ENCODE results near the gene SYT2. TPM values are rescaled to one million over a fixed set of nuclear protein-coding genes. Genes with fewer than 3 reads are reported as not detected.

SYT2 gene
- total RNA-seq, 1 experiment from 2014 or later, result not detected

- no peak for DNase-seq (ENCODE audit: low read depth)
These were observed 30.7 kb downstream of the SYT2 start for GRCh38 chr1:202679406-202680177.

GRCh38 chr1:202677433-202677832 is 32.8 kb downstream of the SYT2 start:
- no peak for DNase-seq (ENCODE audit: low read depth)

GRCh38 chr1:202673531-202673930 is 36.7 kb downstream of the SYT2 start:
- no peak for DNase-seq (ENCODE audit: low read depth)

- no peak for DNase-seq (ENCODE audit: low read depth)
These were observed 38.9 kb downstream of the SYT2 start for GRCh38 chr1:202671399-202671798.

- DNase-seq (ENCODE audit: low read depth), result no peak
These were observed 44.8 kb downstream of the SYT2 start for GRCh38 chr1:202665417-202665816.

GRCh38 chr1:202664083-202664482 is 46.2 kb downstream of the SYT2 start:
- peak; percentile 21 for DNase-seq (ENCODE audit: low read depth)

GRCh38 chr1:202663131-202663530 is 47.1 kb downstream of the SYT2 start:
- no peak for DNase-seq (ENCODE audit: low read depth)

- DNase-seq (ENCODE audit: low read depth), result no peak
These were observed 48.2 kb downstream of the SYT2 start for GRCh38 chr1:202662081-202662480.

GRCh38 chr1:202661136-202661845 is 49.0 kb downstream of the SYT2 start:
- no peak for DNase-seq (ENCODE audit: low read depth)

- no peak for DNase-seq (ENCODE audit: low read depth)
These were observed 50.3 kb downstream of the SYT2 start for GRCh38 chr1:202659974-202660373.

GRCh38 chr1:202659541-202659940 is 50.7 kb downstream of the SYT2 start:
- no peak for DNase-seq (ENCODE audit: low read depth)

- no peak for DNase-seq (ENCODE audit: low read depth)
These were observed 51.5 kb downstream of the SYT2 start for GRCh38 chr1:202658769-202659168.

- no peak for DNase-seq (ENCODE audit: low read depth)
These were observed 51.9 kb downstream of the SYT2 start for GRCh38 chr1:202658251-202658759.

- DNase-seq (ENCODE audit: low read depth), result peak; percentile 45
These were observed 53.2 kb downstream of the SYT2 start for GRCh38 chr1:202656951-202657646.

- no peak for DNase-seq (ENCODE audit: low read depth)
These were observed 54.2 kb downstream of the SYT2 start for GRCh38 chr1:202656057-202656456.

GRCh38 chr1:202654079-202654478 is 56.2 kb downstream of the SYT2 start:
- DNase-seq (ENCODE audit: low read depth), result no peak

- no peak for DNase-seq (ENCODE audit: low read depth)
These were observed 60.5 kb downstream of the SYT2 start for GRCh38 chr1:202649553-202650392.

- no peak for DNase-seq (ENCODE audit: low read depth)
These were observed 61.5 kb downstream of the SYT2 start for GRCh38 chr1:202648605-202649226.

- no peak for DNase-seq (ENCODE audit: low read depth)
These were observed 65.2 kb downstream of the SYT2 start for GRCh38 chr1:202645097-202645476.

- no peak for DNase-seq (ENCODE audit: low read depth)
These were observed 65.8 kb downstream of the SYT2 start for GRCh38 chr1:202644219-202645096.
